ENCODE results near the gene PRKAR2B. TPM values are rescaled to one million over a fixed set of nuclear protein-coding genes. Genes with fewer than 3 reads are reported as not detected.

Gene PRKAR2B
- total RNA-seq, 4 donors from 2014 or later: 89.5 to 127 (median 102) TPM

DNA sequence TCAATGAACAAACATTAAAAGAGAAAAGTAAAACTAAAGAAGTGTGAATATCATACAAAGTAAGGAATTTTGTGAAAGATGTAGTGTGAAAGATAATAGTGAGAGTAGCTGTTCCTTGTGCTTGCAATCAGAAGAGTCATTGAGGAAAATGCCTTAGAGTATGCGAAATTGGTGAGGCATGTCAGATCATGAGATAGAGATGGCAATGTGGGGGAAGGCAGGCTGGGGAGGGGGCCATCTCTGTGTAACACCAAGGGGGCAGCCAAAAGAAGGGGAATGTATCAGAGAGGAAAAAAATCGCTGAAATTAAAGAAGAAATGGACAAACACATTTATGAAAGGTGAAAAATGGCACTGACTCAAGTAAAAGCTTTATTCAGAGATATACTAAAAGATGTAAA lies 19.6 kb upstream of the PRKAR2B start:
- intact Hi-C loops (cut with DNase I): no loop called here
- TF ChIP-seq POLR2AphosphoS5 (IDR thresholded peaks at IDR 0.05) (no peak), POLR2A (IDR thresholded peaks at IDR 0.05; ENCODE audit: low read depth) (no peak), EP300 (IDR thresholded peaks at IDR 0.05) (no peak)
- TF ChIP-seq, protein P1, sequence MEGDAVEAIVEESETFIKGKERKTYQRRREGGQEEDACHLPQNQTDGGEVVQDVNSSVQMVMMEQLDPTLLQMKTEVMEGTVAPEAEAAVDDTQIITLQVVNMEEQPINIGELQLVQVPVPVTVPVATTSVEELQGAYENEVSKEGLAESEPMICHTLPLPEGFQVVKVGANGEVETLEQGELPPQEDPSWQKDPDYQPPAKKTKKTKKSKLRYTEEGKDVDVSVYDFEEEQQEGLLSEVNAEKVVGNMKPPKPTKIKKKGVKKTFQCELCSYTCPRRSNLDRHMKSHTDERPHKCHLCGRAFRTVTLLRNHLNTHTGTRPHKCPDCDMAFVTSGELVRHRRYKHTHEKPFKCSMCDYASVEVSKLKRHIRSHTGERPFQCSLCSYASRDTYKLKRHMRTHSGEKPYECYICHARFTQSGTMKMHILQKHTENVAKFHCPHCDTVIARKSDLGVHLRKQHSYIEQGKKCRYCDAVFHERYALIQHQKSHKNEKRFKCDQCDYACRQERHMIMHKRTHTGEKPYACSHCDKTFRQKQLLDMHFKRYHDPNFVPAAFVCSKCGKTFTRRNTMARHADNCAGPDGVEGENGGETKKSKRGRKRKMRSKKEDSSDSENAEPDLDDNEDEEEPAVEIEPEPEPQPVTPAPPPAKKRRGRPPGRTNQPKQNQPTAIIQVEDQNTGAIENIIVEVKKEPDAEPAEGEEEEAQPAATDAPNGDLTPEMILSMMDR (IDR thresholded peaks at IDR 0.05): no peak
- Histone ChIP-seq H3K4me1 (peaks cover 0 to 4% (median 0%) of the 10 kb centered on the region in 4 donors), H3K4me3 (no peak overlapping the region), H3K9me3 (peaks cover 0 to 6% (median 3%) of the 10 kb centered on the region in 4 donors), H3K27ac (replicated peaks in 1 of 4) (no peak overlapping the region), H3K27me3 (no peaks in the 10 kb centered on the region), H3K36me3 (no peaks in the 10 kb centered on the region)
- 96% methylated on average over 2 of the region's 2 CpGs for WGBS
- no peak for DNase-seq (ENCODE audit: extremely low spot score)

DNA sequence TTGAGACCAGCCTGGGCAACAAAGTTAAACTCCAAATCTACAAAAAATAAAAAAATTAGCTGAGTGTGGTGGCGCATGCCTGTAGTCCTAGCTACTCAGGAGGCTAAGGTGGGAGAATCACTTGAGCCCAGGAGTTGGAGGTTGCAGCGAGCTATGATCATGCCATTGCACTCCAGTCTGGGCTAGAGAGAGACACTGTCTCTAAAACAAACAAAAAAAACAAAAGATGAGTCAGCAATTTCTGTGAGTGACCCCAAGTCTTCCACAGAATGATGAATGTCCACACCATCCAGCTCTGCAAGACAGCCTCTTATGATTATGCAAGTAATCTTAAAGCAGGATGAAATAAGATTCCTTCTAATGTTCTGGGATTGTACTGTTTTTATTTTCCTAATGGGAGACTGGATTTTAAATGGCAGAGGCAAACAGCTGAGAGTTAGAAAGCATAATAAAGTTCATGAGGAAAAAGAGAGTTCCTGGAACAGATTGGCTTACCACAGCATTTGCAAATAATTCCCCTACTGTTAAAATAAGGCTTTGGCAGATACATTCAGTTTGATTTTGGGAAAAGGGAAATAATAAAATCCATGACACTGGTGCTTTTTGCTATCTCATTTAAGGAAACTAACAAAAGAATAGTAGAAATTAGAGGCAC lies 18.9 kb upstream of the PRKAR2B start:
- Histone ChIP-seq H3K4me1 (peaks cover 0 to 4% (median 0%) of the 10 kb centered on the region in 4 donors), H3K27me3 (no peaks in the 10 kb centered on the region), H3K27ac (replicated peaks in 1 of 4) (no peak overlapping the region), H3K4me3 (no peak overlapping the region), H3K9me3 (peaks cover 0 to 6% (median 3%) of the 10 kb centered on the region in 4 donors), H3K36me3 (no peaks in the 10 kb centered on the region)
- WGBS: 93% methylated on average over 2 of the region's 2 CpGs
- DNase-seq (ENCODE audit: extremely low spot score): no peak
- intact Hi-C loops (cut with DNase I): no loop called here
- TF ChIP-seq EP300 (IDR thresholded peaks at IDR 0.05) (no peak), POLR2A (IDR thresholded peaks at IDR 0.05; ENCODE audit: low read depth) (no peak), POLR2AphosphoS5 (IDR thresholded peaks at IDR 0.05) (no peak)
- TF ChIP-seq, protein P1 (IDR thresholded peaks at IDR 0.05): no peak

DNA sequence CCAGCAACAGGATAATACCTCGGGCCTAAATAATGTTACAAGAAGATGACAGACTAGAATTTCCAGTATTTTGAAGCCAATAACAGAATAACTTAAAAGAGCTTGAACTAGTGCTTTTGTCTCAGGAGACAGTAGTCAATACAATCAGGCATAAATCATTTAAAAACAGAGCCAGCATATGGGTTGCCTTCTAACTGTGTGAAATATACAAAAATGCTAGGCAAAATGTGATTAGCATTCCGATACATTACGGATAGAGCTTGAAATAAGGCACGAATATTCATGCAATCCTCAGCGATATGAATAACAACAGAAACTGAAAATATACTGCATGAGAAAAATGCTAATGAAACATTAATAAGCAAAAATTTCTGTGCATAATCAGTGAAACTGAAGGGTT lies 18.3 kb upstream of the PRKAR2B start:
- Histone ChIP-seq H3K9me3 (peaks cover 0 to 6% (median 3%) of the 10 kb centered on the region in 4 donors), H3K27ac (replicated peaks in 1 of 4) (no peak overlapping the region), H3K4me3 (no peak overlapping the region), H3K36me3 (no peaks in the 10 kb centered on the region), H3K4me1 (peaks cover 0 to 4% (median 0%) of the 10 kb centered on the region in 4 donors), H3K27me3 (no peaks in the 10 kb centered on the region)
- TF ChIP-seq POLR2A (IDR thresholded peaks at IDR 0.05; ENCODE audit: low read depth): no peak
- TF ChIP-seq POLR2AphosphoS5 (IDR thresholded peaks at IDR 0.05): no peak
- TF ChIP-seq EP300 (IDR thresholded peaks at IDR 0.05): no peak
- TF ChIP-seq, protein P1 (IDR thresholded peaks at IDR 0.05): no peak
- intact Hi-C loops (cut with DNase I): no loop called here
- no peak for DNase-seq (ENCODE audit: extremely low spot score)
- 91% methylated on average over 5 of the region's 5 CpGs for WGBS

DNA sequence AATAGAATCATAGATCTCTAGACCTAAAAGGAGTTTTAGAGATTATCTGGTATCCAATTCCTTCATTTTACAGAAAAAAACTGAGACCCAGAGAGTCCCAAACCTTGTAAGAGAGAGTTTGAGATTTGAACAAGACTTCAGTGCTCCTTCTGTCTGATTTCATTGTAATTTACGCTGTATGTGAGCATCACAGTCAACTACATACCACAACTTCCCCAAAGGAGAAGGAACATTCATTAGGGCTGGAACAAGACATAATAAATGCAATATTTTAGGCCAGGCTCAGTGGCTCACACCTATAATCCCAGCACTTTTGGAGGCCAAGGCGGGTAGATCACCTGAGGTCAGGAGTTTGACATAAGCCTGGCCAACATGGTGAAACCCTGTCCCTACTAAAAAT lies 17.3 kb upstream of the PRKAR2B start:
- no peaks in the 10 kb centered on the region for H3K27me3 ChIP-seq
- peaks cover 0 to 6% (median 3%) of the 10 kb centered on the region in 4 donors for H3K9me3 ChIP-seq
- no peak overlapping the region for H3K4me3 ChIP-seq
- TF ChIP-seq POLR2AphosphoS5 (IDR thresholded peaks at IDR 0.05): no peak
- TF ChIP-seq POLR2A (IDR thresholded peaks at IDR 0.05; ENCODE audit: low read depth): no peak
- TF ChIP-seq, protein P1 (IDR thresholded peaks at IDR 0.05): no peak
- no peak for TF ChIP-seq EP300 (IDR thresholded peaks at IDR 0.05)
- H3K27ac ChIP-seq (replicated peaks in 1 of 4): no peak overlapping the region
- WGBS: 95% methylated on average over 2 of the region's 2 CpGs
- peaks cover 0 to 4% (median 0%) of the 10 kb centered on the region in 4 donors for H3K4me1 ChIP-seq
- H3K36me3 ChIP-seq: no peaks in the 10 kb centered on the region
- intact Hi-C loops (cut with DNase I): no loop called here
- DNase-seq (ENCODE audit: extremely low spot score): no peak
